ENCODE data around the gene CLCN1. TPM values are rescaled to one million over a fixed set of nuclear protein-coding genes. Genes with fewer than 3 reads are reported as not detected.
"Not testable (repeated sequence)": the region's sequence is repeated elsewhere in the genome, so short reads cannot be mapped to it uniquely, and the experiment has no call there.

Gene CLCN1
- total RNA-seq, 1 experiment from 2014 or later = not detected

- Histone ChIP-seq H3K27me3 (no peaks in the 10 kb centered on the region), H3K27ac (peak overlapping the region; percentile 19; the same call in 1 of the 2 replicates), H3K4me3 (peak overlapping the region; percentile 80), H3K4me1 (peaks cover 13% of the 10 kb centered on the region), H3K36me3 (peaks cover 19% of the 10 kb centered on the region), H3K9me3 (replicated peaks) (no peaks in the 10 kb centered on the region)
- no peak for DNase-seq
These were observed 28.5 kb upstream of the CLCN1 start for GRCh38 chr7:143287339-143287934.

GRCh38 chr7:143287935-143288826 lies 27.7 kb upstream of the CLCN1 start, which contains the start of gene CASP2:
TSS of gene CASP2 (plus strand) at chr7:143288351. CDS start at chr7:143288456, 105 bp downstream.
- Histone ChIP-seq H3K36me3 (peaks cover 25% of the 10 kb centered on the region), H3K4me3 (peak within 1 kb of the TSS; percentile 80), H3K27me3 (no peaks in the 10 kb centered on the region), H3K27ac (peak within 1 kb of the TSS; percentile 88), H3K9me3 (replicated peaks) (no peaks in the 10 kb centered on the region), H3K4me1 (peaks cover 13% of the 10 kb centered on the region)
- DNase-seq = peak; percentile 98

- H3K27ac ChIP-seq = peak overlapping the region; percentile 88
- peaks cover 10% of the 10 kb centered on the region for H3K4me1 ChIP-seq
- DNase-seq = peak in 1 of 2 experiments; percentile 32
- no peaks in the 10 kb centered on the region for H3K9me3 ChIP-seq (replicated peaks)
- peak overlapping the region; percentile 80 for H3K4me3 ChIP-seq
- no peaks in the 10 kb centered on the region for H3K27me3 ChIP-seq
- H3K36me3 ChIP-seq = peaks cover 31% of the 10 kb centered on the region
These were observed 27.1 kb upstream of the CLCN1 start for GRCh38 chr7:143288836-143289235.

- Histone ChIP-seq H3K36me3 (peaks cover 37% of the 10 kb centered on the region), H3K4me3 (peak overlapping the region; percentile 80), H3K27me3 (no peaks in the 10 kb centered on the region), H3K27ac (peak overlapping the region; percentile 88; the same call in 1 of the 2 replicates), H3K4me1 (peaks cover 5% of the 10 kb centered on the region; the same call in 1 of the 2 replicates), H3K9me3 (replicated peaks) (no peaks in the 10 kb centered on the region)
- DNase-seq = no peak
These were observed 26.5 kb upstream of the CLCN1 start for GRCh38 chr7:143289421-143289820.

- H3K4me1 ChIP-seq; H3K27me3 ChIP-seq; H3K9me3 ChIP-seq (replicated peaks); H3K27ac ChIP-seq; DNase-seq: not testable (repeated sequence)
- peaks cover 42% of the 10 kb centered on the region for H3K36me3 ChIP-seq
- peak overlapping the region; percentile 80 for H3K4me3 ChIP-seq
These were observed 26.0 kb upstream of the CLCN1 start for GRCh38 chr7:143289888-143290287.

GRCh38 chr7:143290293-143290692 lies 25.6 kb upstream of the CLCN1 start:
- Histone ChIP-seq H3K27me3 (no peaks in the 10 kb centered on the region), H3K4me3 (no peak overlapping the region), H3K9me3 (replicated peaks) (no peaks in the 10 kb centered on the region), H3K4me1 (peaks cover 5% of the 10 kb centered on the region; the same call in 1 of the 2 replicates), H3K36me3 (peaks cover 46% of the 10 kb centered on the region), H3K27ac (no peak overlapping the region)
- no peak for DNase-seq

- H3K36me3 ChIP-seq = peaks cover 70% of the 10 kb centered on the region
These were observed 23.0 kb upstream of the CLCN1 start for GRCh38 chr7:143292876-143293275.

GRCh38 chr7:143295870-143296269 lies 20.0 kb upstream of the CLCN1 start:
- Histone ChIP-seq H3K9me3 (replicated peaks) (no peaks in the 10 kb centered on the region), H3K4me1 (no peaks in the 10 kb centered on the region), H3K4me3 (no peak overlapping the region), H3K27me3 (no peaks in the 10 kb centered on the region), H3K36me3 (peaks cover 92% of the 10 kb centered on the region), H3K27ac (no peak overlapping the region)
- DNase-seq = no peak

More at GRCh38 chr7:143292876-143293275, 23.0 kb upstream of the CLCN1 start:
- no peak overlapping the region for H3K27ac ChIP-seq
- H3K9me3 ChIP-seq (replicated peaks) = no peaks in the 10 kb centered on the region
- no peaks in the 10 kb centered on the region for H3K27me3 ChIP-seq
- H3K4me1 ChIP-seq = peaks cover 5% of the 10 kb centered on the region; the same call in 1 of the 2 replicates
- no peak for DNase-seq
- no peak overlapping the region for H3K4me3 ChIP-seq

GRCh38 chr7:143296686-143297085 lies 19.2 kb upstream of the CLCN1 start:
- no peak for DNase-seq
- Histone ChIP-seq H3K9me3 (replicated peaks) (no peaks in the 10 kb centered on the region), H3K4me1 (no peaks in the 10 kb centered on the region), H3K27ac (no peak overlapping the region), H3K27me3 (no peaks in the 10 kb centered on the region), H3K36me3 (peaks cover 94% of the 10 kb centered on the region), H3K4me3 (no peak overlapping the region)

- peaks cover 92% of the 10 kb centered on the region for H3K36me3 ChIP-seq
- H3K27ac ChIP-seq = no peak overlapping the region
- no peak overlapping the region for H3K4me3 ChIP-seq
- no peaks in the 10 kb centered on the region for H3K4me1 ChIP-seq
- no peaks in the 10 kb centered on the region for H3K9me3 ChIP-seq (replicated peaks)
- no peaks in the 10 kb centered on the region for H3K27me3 ChIP-seq
- DNase-seq = no peak
These were observed 16.6 kb upstream of the CLCN1 start for GRCh38 chr7:143299346-143299745.

- no peak overlapping the region for H3K4me3 ChIP-seq
- H3K27ac ChIP-seq = no peak overlapping the region
- H3K36me3 ChIP-seq = peaks cover 92% of the 10 kb centered on the region
- H3K9me3 ChIP-seq (replicated peaks) = no peaks in the 10 kb centered on the region
- H3K4me1 ChIP-seq = no peaks in the 10 kb centered on the region
- H3K27me3 ChIP-seq = no peaks in the 10 kb centered on the region
- peak; percentile 31 to 47 for DNase-seq
These were observed 16.1 kb upstream of the CLCN1 start for GRCh38 chr7:143299840-143300239.

GRCh38 chr7:143300959-143301935 lies 14.7 kb upstream of the CLCN1 start:
- no peaks in the 10 kb centered on the region for H3K4me1 ChIP-seq
- no peaks in the 10 kb centered on the region for H3K27me3 ChIP-seq
- H3K4me3 ChIP-seq = no peak overlapping the region
- H3K27ac ChIP-seq = no peak overlapping the region
- H3K36me3 ChIP-seq = peaks cover 90% of the 10 kb centered on the region
- no peak for DNase-seq
- no peaks in the 10 kb centered on the region for H3K9me3 ChIP-seq (replicated peaks)

- H3K4me1 ChIP-seq = no peaks in the 10 kb centered on the region
- no peak overlapping the region for H3K4me3 ChIP-seq
- no peaks in the 10 kb centered on the region for H3K9me3 ChIP-seq (replicated peaks)
- peaks cover 88% of the 10 kb centered on the region for H3K36me3 ChIP-seq
- H3K27me3 ChIP-seq = no peaks in the 10 kb centered on the region
- H3K27ac ChIP-seq = no peak overlapping the region
- DNase-seq = no peak
These were observed 12.2 kb upstream of the CLCN1 start for GRCh38 chr7:143303733-143304132.

- no peak for DNase-seq
- H3K27ac ChIP-seq = no peak overlapping the region
- no peaks in the 10 kb centered on the region for H3K27me3 ChIP-seq
- no peaks in the 10 kb centered on the region for H3K4me1 ChIP-seq
- H3K9me3 ChIP-seq (replicated peaks) = no peaks in the 10 kb centered on the region
- H3K36me3 ChIP-seq = peaks cover 78% of the 10 kb centered on the region
- no peak overlapping the region for H3K4me3 ChIP-seq
These were observed 11.0 kb upstream of the CLCN1 start for GRCh38 chr7:143304938-143305337.
